HepG2 (cell line): ENCODE data around the gene ZNF821. TPM values are rescaled to one million over a fixed set of nuclear protein-coding genes. Genes with fewer than 3 reads are reported as not detected.
A peak's percentile ranks its signal among the peaks of the same experiment; 100 is the strongest.

Source experiments
- ARID4A ChIP-seq: sonication (generic); formaldehyde crosslinking; IDR thresholded peaks from 2 replicates; pipeline ENCODE4 v1.5.0; 2020; ENCODE audit warnings: mild to moderate bottlenecking, missing genetic modification reagents, borderline replicate concordance
- EED ChIP-seq: sonication (generic); formaldehyde crosslinking; IDR thresholded peaks from 2 replicates; pipeline ENCODE4 v1.5.0; 2020; ENCODE audit warnings: mild to moderate bottlenecking, missing genetic modification reagents
- MEIS1 ChIP-seq: sonication (generic); formaldehyde crosslinking; IDR thresholded peaks from 2 replicates; pipeline ENCODE4 v1.9.0; 2021; ENCODE audit warnings: mild to moderate bottlenecking, missing genetic modification reagents, moderate library complexity, borderline replicate concordance
- MTF1 ChIP-seq: sonication (generic); formaldehyde crosslinking; IDR thresholded peaks from 2 replicates; pipeline ENCODE4 v1.5.0; 2020; ENCODE audit warnings: missing genetic modification reagents
- NFKBIZ ChIP-seq: IDR thresholded peaks from 2 replicates; pipeline ENCODE4 v1.6.1; 2018; ENCODE audit warnings: missing genetic modification reagents, missing compliant biosample characterization
- NPAS2 ChIP-seq: sonication (generic); formaldehyde crosslinking; IDR thresholded peaks from 2 replicates; pipeline ENCODE4 v1.8.0; 2022; ENCODE audit warnings: mild to moderate bottlenecking, missing genetic modification reagents, borderline replicate concordance
- RBAK ChIP-seq: sonication (generic); formaldehyde crosslinking; IDR thresholded peaks from 2 replicates; pipeline ENCODE4 v1.5.1; 2020; ENCODE audit warnings: mild to moderate bottlenecking, missing genetic modification reagents
- RCOR2 ChIP-seq: IDR thresholded peaks from 2 replicates; pipeline ENCODE4 v1.6.1; 2016; ENCODE audit warnings: missing biosample characterization, missing genetic modification reagents
- RFXANK ChIP-seq: IDR thresholded peaks from 2 replicates; pipeline ENCODE4 v1.6.1; 2016
- SOX6 ChIP-seq, 2 experiments: fragments of 450-650 bp in 1 of 2; sonication (generic) in 1 of 2; formaldehyde crosslinking in 1 of 2; IDR thresholded peaks; 2 replicates each; pipeline versions ENCODE4 v1.4.0 to v1.6.1; 2017 to 2020; ENCODE audit warnings: antibody characterized with exemption in 1 of 2, mild to moderate bottlenecking in 1 of 2, missing genetic modification reagents in 1 of 2
- SRSF4 ChIP-seq: fragments of 200-400 bp; formaldehyde crosslinking; IDR thresholded peaks from one replicate; pipeline ENCODE4 v1.6.1; 2018; ENCODE audit warnings: mild to moderate bottlenecking, low read depth, low read length, moderate library complexity; ENCODE audit not compliant: poor library complexity, severe bottlenecking
- TBX3 ChIP-seq: fragments of 450-650 bp; IDR thresholded peaks from 2 replicates; pipeline ENCODE4 v1.6.1; 2017; ENCODE audit warnings: antibody characterized with exemption, mild to moderate bottlenecking, inconsistent platforms, borderline replicate concordance
- TRIM24 ChIP-seq: sonication (generic); formaldehyde crosslinking; IDR thresholded peaks from 2 replicates; pipeline ENCODE4 v1.8.0; 2022; ENCODE audit warnings: mild to moderate bottlenecking, missing genetic modification reagents
- ZNF264 ChIP-seq: sonication (generic); formaldehyde crosslinking; IDR thresholded peaks from 2 replicates; pipeline ENCODE4 v1.4.0; 2020; ENCODE audit warnings: missing genetic modification reagents
- ZNF501 ChIP-seq: sonication (generic); formaldehyde crosslinking; IDR thresholded peaks from 2 replicates; pipeline ENCODE4 v1.5.1; 2020; ENCODE audit warnings: mild to moderate bottlenecking, moderate library complexity, missing genetic modification reagents
- ZNF619 ChIP-seq: sonication (generic); formaldehyde crosslinking; IDR thresholded peaks from 2 replicates; pipeline ENCODE4 v1.4.0; 2020; ENCODE audit warnings: mild to moderate bottlenecking, missing genetic modification reagents
- ZNF629 ChIP-seq: sonication (generic); formaldehyde crosslinking; conservative IDR thresholded peaks from 2 replicates; pipeline ENCODE4 v1.5.0; 2020; ENCODE audit warnings: missing genetic modification reagents
- ZNF816 ChIP-seq: sonication (generic); formaldehyde crosslinking; IDR thresholded peaks from 2 replicates; pipeline ENCODE4 v1.8.0; 2022; ENCODE audit warnings: missing genetic modification reagents, mild to moderate bottlenecking, borderline replicate concordance
- polyA plus RNA-seq, 8 experiments: library from polyadenylated mRNA; depleted of rRNA in 3 of 8; stranded (reverse) in 7 of 8; unstranded in 1 of 8; fragments of >200 nt; fragmentation: Illumina TruSeq in 4 of 8; extraction: Trizol in 4 of 8; gene quantifications; 2 replicates each; pipeline versions ENCODE4 v1.2.1 to v1.2.3, GENCODE V29; 2011 to 2016; ENCODE audit warnings: low read depth in 4 of 8, missing spikeins in 1 of 8, mixed read lengths in 1 of 8; ENCODE audit not compliant: insufficient read depth in 1 of 8
- total RNA-seq, 5 experiments: library from RNA; depleted of rRNA; stranded (reverse); fragments of >200 nt; fragmentation: Illumina TruSeq; extraction: Trizol; gene quantifications; 2 replicates each; pipeline ENCODE4 v1.2.3, GENCODE V29; 2016; ENCODE audit warnings: low read depth in 1 of 5
- TF ChIP-seq, protein P1 (sequence below): sonication (generic); formaldehyde crosslinking; IDR thresholded peaks from 2 replicates; pipeline ENCODE4 v1.4.0; 2020; ENCODE audit warnings: missing genetic modification reagents

The ZNF821 gene
- total and polyA plus RNA-seq, 2 of the 13 experiments (the other 11 are each of a cell fraction or from before 2014, with no cell fraction given) = 7.0 to 9.1 TPM

- peak; percentile 98 for TF ChIP-seq ARID4A (CRISPR knock-in tag)
- peak; percentile 93; the same call in 1 of the 2 replicates for TF ChIP-seq NFKBIZ (CRISPR knock-in tag)
- no peak for TF ChIP-seq NPAS2 (CRISPR knock-in tag)
- no peak for TF ChIP-seq TRIM24 (CRISPR knock-in tag)
- TF ChIP-seq, protein P1, sequence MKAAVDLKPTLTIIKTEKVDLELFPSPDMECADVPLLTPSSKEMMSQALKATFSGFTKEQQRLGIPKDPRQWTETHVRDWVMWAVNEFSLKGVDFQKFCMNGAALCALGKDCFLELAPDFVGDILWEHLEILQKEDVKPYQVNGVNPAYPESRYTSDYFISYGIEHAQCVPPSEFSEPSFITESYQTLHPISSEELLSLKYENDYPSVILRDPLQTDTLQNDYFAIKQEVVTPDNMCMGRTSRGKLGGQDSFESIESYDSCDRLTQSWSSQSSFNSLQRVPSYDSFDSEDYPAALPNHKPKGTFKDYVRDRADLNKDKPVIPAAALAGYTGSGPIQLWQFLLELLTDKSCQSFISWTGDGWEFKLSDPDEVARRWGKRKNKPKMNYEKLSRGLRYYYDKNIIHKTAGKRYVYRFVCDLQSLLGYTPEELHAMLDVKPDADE = peak; percentile 92
- TF ChIP-seq SRSF4 = no peak
- peak; percentile 82; the same call in 1 of the 2 replicates for TF ChIP-seq MTF1
- peak; percentile 84 for TF ChIP-seq ZNF816 (CRISPR knock-in tag)
- TF ChIP-seq ZNF619 (CRISPR knock-in tag) = peak; percentile 58; the same call in 1 of the 2 replicates
- TF ChIP-seq RFXANK (CRISPR knock-in tag) = peak; percentile 87
- TF ChIP-seq TBX3 = peak; percentile 81; the same call in 1 of the 2 replicates
- TF ChIP-seq RBAK (CRISPR knock-in tag) = no peak; the same call in 1 of the 2 replicates
- TF ChIP-seq ZNF264 (CRISPR knock-in tag) = peak; percentile 95; the same call in 1 of the 2 replicates
- peak; percentile 63 for TF ChIP-seq MEIS1
- peak; percentile 90 for TF ChIP-seq ZNF501
- peak; percentile 12 for TF ChIP-seq RCOR2
- TF ChIP-seq SOX6 (IDR thresholded peaks at IDR 0.05) = no peak
- peak; percentile 88 for TF ChIP-seq SOX6 (CRISPR knock-in tag; IDR thresholded peaks at IDR 0.05)
- TF ChIP-seq ZNF629 = peak; percentile 53; the same call in 1 of the 2 replicates
- TF ChIP-seq EED (CRISPR knock-in tag) = peak; percentile 95
These were observed 11.1 kb upstream of the ZNF821 start, which contains the start of gene IST1 (continued) for GRCh38 chr16:71894921-71895678.
